GM12875 (cell line): ENCODE data around the gene DGKQ.

Experiments used
- H3K4me3 ChIP-seq: one replicate; pipeline ENCODE4 v1.5.1; 2011; ENCODE audit warnings: low read depth, low read length, control low read depth
- CTCF ChIP-seq: IDR thresholded peaks from 2 replicates; pipeline ENCODE4 v1.5.1; 2011; ENCODE audit warnings: low read depth, mild to moderate bottlenecking, control low read depth, inconsistent platforms, low read length, moderate library complexity, borderline replicate concordance; ENCODE audit not compliant: insufficient read depth

The DGKQ gene, protein sequence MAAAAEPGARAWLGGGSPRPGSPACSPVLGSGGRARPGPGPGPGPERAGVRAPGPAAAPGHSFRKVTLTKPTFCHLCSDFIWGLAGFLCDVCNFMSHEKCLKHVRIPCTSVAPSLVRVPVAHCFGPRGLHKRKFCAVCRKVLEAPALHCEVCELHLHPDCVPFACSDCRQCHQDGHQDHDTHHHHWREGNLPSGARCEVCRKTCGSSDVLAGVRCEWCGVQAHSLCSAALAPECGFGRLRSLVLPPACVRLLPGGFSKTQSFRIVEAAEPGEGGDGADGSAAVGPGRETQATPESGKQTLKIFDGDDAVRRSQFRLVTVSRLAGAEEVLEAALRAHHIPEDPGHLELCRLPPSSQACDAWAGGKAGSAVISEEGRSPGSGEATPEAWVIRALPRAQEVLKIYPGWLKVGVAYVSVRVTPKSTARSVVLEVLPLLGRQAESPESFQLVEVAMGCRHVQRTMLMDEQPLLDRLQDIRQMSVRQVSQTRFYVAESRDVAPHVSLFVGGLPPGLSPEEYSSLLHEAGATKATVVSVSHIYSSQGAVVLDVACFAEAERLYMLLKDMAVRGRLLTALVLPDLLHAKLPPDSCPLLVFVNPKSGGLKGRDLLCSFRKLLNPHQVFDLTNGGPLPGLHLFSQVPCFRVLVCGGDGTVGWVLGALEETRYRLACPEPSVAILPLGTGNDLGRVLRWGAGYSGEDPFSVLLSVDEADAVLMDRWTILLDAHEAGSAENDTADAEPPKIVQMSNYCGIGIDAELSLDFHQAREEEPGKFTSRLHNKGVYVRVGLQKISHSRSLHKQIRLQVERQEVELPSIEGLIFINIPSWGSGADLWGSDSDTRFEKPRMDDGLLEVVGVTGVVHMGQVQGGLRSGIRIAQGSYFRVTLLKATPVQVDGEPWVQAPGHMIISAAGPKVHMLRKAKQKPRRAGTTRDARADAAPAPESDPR

DNA sequence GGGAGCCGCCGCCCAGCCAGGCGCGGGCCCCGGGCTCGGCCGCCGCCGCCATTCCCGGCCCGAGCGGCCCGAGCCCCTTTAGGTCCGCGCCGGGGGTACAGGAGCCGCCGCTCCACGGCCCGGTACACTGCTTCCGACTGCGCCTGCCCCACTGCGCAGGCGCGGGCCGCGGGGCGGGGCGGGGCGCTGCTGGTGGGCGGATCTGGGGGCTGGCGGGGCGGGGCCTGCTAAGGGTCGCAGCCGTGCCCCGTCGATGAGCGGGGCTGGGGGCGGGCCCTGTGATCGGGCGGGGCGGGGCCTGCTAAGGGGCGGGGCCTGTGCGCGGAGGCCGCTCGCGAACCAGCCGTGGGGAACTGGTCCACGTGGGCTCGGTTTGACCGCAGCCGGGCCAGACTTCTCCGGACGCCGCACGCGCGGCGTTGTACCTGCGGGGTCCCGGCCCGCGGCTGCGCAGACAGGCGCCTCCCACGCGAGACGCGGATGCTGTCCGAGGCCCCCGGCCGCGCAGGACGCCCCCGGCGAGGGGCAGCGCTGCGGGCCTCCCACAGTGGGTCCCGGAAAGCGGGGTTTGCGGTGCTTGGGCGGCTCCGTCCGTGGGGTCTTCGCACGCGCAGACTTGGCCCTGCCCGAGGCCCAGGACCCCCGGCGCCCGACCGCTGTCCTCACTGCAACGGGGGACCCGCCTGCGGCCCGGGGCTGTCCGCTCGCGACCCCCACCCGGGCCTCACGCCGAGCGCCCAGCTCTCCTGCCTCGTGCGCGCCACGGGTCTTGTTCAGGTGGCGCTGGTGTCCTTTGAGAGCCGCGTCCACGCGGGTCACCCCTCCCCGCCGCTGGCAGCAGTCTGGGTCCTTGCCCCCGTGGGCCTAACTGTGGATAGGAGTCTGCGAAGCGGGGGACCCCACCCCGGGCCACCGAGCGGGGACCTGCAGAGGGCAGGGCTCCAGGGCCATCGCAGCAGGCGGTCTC is at the start of gene DGKQ:
Gene DGKQ (minus strand): TSS at position 139 of the 967 bp plus-strand sequence. CDS start 87 bp downstream, at position 52.
- peak within 1 kb of the TSS; percentile 72 for H3K4me3 ChIP-seq

DNA sequence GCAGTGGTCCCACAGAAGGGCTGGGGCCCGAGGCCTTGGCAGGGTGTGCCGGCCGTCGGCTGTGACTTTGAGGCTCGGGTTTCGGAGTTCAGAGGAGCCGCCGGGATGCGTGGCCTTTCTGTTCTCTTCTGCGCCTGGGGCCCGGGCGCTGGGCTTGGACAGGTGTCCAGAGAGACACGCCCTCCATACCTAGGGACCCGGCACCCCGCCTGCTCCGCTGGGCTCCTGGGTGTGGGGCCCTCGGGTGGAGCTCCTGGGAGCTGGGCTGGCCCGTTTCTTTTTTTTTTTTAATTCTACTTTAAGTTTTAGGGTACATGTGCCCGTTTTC is 49.3 kb upstream of the DGKQ start:
- H3K4me3 ChIP-seq: no peak overlapping the region
- no peak for TF ChIP-seq CTCF

More for the DNA sequence above, at the start of gene DGKQ:
- TF ChIP-seq CTCF: no peak

GRCh38 chr4:1022051-1022738 is 48.8 kb upstream of the DGKQ start:
- no peak overlapping the region for H3K4me3 ChIP-seq
- TF ChIP-seq CTCF: no peak

GRCh38 chr4:1021386-1022050 is 48.1 kb upstream of the DGKQ start:
- TF ChIP-seq CTCF: no peak
- no peak overlapping the region for H3K4me3 ChIP-seq

GRCh38 chr4:1019729-1020470 is 46.5 kb upstream of the DGKQ start:
- no peak for TF ChIP-seq CTCF
- H3K4me3 ChIP-seq: no peak overlapping the region

DNA sequence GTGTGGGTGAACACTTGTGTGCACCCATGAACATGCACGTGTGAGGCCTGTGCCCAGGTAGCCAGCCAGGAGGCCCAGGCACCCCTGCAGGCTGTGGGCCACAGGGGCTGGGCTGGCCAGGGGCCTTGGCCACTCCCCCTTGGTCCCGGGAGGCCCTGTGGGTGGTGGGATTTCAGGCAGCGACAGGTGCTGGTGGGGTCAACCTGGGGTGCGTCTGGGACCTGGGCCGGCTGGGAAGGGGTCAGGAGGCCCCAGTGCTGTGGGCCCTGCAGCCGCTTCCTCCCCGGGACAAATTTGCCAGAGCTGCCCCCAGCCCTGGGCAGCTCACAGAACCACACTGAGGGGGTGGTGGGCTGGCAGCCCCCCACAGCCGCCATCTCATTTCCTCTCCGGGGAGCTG is 46.0 kb upstream of the DGKQ start:
- no peak for TF ChIP-seq CTCF
- H3K4me3 ChIP-seq: no peak overlapping the region
